ENCODE measurements around the gene ZMYND8.

- no peak for TF ChIP-seq FOS (IDR thresholded peaks at IDR 0.05; ENCODE audit: borderline replicate concordance, insufficient read depth, low read length)
- no peak for TF ChIP-seq CTCF (IDR thresholded peaks at IDR 0.05; ENCODE audit: extremely low read depth in 1 of 2, insufficient read depth in 1 of 2, low read depth in 1 of 2, low read length in 2 of 2)
- no peak for TF ChIP-seq JUN (IDR thresholded peaks at IDR 0.05; ENCODE audit: borderline replicate concordance, insufficient read depth, insufficient read length, low read depth)
- no peak for TF ChIP-seq POLR2AphosphoS5 (IDR thresholded peaks at IDR 0.05; ENCODE audit: insufficient read depth, low read depth, low read length)
- no peak for TF ChIP-seq MAX (IDR thresholded peaks at IDR 0.05; ENCODE audit: insufficient read depth, insufficient read length)
Observed at GRCh38 chr20:47286681-47287080, 69.8 kb downstream of the ZMYND8 start.

Data from endothelial cell of umbilical vein (primary cell).